CD4-positive, alpha-beta T cell treated with Interleukin-4 for 1 hour (primary cell): ENCODE measurements around the gene IL20.
"Not testable (repeated sequence)": the region's sequence is repeated elsewhere in the genome, so short reads cannot be mapped to it uniquely, and the experiment has no call there.

ENCODE experiments used
- DNase-seq, 2 donors: peaks; one replicate each; pipeline ENCODE4 v3.0.0-alpha.2; 2020 to 2022

The IL20 gene

DNA sequence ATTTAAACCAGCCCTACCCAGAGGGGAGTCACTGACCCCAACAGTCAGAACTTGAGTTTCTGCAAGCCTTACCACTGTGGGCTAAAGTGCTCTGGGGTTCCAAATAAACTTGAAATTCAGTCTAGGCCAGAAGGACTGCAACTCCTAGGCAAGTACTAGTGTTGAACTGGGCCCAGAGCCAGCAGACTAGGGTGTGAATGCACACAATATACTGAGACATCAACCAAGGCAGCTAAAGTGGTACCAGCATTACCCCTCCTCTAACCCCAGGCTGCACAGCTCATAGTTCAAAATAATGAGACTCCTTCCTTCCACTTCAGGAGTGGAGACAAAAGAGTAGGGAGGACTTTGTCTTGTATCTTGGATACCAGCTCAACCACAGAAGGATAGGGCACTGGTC lies 18.9 kb upstream of the IL20 start:
- no peak for DNase-seq

DNA sequence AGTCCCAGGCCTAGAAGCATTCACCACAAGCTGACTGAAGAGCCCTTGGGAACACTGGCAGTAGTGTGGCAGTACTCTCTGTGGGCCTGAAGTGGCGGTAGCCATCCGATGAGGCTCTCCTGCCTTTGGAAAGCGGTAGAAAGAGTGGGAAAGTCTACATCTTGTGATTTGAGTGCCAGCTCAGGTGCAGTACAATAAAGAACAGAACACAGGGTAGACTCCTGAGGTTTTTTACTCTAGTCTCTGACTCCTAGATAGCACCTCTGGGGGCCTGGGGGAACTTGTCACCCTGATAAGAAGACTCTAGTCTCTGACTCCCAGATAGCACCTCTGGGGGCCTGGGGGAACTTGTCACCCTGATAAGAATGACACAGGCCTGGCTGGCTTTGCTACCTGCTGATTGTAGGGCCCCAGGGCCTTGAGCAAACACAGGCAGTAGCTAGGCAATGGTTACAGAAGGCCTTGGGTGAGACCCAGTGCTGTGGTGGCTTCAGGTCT lies 18.0 kb upstream of the IL20 start:
- DNase-seq = no peak

DNA sequence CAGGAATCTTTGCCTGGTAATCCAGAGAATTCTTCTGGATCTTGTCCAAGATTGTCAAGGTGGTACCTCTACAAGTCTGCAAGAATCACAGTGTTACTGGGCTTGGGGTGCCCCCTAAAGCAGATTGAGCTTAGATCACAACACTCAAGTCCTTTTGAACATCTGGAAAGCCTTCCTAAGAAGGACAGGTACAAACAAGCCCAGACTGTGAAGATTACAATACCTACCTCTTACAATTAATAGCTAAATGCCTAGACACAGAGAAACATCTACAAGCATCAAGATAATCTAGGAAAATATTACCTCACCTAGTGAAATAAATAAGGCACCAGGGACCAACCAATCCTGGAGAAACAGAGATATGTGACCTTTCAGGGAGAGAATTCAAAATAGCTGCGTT lies 17.5 kb upstream of the IL20 start:
- no peak for DNase-seq

GRCh38 chr1:206850401-206850800 lies 15.0 kb upstream of the IL20 start:
- DNase-seq = no peak

DNA sequence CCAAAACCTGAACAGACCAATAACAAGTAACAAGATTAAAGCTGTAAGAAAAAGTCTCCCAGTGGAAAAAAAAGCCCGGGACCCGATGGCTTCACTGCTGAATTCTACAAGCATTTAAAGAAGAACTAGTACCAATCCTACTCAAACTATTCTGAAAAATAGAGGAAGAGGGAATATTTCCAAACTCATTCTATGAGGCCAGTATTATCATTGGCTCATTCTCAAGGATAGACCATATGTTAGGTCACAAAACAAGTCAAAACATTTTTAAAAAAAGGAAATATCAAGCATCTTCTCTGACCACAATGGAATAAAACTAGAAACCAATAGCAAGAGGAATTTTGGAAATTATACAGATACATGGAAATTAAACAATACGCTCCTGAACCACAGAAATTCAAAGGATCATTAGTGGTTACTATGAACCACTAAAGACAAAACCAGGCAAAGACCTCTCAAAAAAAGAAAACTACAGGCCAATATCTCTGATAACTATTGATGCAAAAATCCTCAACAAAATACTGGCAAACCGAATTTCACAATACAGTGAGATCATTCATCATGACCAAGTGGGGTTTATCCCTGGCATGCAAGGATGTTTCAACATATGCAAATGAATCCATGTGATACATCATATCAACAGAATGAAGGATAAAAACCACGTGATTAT lies 13.9 kb upstream of the IL20 start:
- no peak for DNase-seq

DNA sequence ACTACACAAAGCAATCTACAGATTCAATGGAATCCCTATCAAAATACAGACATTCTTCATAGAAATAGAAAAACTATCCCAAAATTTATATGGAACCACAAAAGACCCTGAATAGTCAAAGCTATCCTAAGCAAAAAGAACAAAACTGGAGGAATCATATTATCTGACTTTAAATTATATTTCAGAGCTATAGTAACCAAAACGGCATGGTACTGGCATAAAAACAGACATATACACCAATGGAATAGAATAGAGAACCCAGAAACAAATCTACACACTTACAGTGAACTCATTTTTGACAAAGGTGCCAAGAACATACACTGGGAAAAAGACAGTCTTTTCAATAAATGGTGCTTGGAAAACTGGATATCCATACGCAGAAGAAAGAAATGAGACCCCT lies 12.8 kb upstream of the IL20 start:
- not testable (repeated sequence) for DNase-seq

GRCh38 chr1:206853696-206854095 lies 11.7 kb upstream of the IL20 start:
- not testable (repeated sequence) for DNase-seq

DNA sequence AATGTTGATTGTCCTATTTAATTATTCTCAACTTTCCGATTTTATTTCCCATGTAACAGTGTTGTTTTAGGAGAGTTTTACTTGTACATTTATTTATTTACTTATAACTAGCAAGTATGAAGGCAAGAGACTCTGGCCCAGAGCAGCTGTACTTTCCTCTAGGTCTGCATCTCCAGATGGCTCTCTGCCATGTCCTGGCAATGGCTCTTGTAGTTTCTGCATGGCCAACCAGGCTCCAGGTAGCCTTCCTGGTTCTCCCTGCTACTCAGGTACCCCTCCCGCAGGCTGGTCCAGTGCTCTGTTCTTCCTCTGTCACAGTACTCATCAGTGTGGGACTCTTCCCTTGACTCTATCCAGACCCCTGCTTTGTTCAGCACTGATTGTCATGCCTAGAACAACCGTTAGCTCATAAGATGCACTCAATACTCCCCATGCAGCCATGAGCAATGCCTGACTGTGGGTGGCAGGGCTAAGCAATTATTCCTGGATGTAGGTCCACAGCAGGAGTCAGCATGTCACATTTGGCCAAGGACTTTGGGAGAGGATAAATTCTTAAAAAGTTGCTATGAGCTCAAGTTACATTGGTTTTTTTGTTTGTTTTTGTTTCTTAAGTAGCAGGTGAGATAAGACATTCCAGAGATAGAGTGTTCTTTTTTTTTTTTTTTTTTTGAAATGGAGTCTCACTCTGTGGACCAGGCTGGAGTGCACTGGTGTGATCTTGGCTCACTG lies 10.9 kb upstream of the IL20 start:
- DNase-seq = no peak

DNA sequence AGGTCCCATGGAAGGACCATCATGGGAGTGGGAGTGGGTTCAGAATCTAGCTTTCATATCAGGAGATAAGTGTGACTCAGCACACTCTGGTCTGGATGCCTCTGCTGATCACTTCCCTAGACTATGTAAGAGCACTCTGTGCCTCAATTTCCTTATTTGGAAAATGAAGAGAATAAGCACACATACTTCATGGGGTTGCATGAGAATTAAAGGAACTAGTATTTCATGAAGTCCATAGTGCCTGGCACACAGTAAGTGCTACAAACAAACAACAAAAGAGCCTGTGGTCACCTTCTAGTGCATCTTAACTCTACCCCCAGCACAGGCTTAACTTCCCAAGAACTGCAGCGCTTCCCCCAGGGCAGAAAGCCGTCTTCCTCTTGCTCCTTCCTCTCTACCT lies 9.6 kb upstream of the IL20 start:
- DNase-seq = no peak

DNA sequence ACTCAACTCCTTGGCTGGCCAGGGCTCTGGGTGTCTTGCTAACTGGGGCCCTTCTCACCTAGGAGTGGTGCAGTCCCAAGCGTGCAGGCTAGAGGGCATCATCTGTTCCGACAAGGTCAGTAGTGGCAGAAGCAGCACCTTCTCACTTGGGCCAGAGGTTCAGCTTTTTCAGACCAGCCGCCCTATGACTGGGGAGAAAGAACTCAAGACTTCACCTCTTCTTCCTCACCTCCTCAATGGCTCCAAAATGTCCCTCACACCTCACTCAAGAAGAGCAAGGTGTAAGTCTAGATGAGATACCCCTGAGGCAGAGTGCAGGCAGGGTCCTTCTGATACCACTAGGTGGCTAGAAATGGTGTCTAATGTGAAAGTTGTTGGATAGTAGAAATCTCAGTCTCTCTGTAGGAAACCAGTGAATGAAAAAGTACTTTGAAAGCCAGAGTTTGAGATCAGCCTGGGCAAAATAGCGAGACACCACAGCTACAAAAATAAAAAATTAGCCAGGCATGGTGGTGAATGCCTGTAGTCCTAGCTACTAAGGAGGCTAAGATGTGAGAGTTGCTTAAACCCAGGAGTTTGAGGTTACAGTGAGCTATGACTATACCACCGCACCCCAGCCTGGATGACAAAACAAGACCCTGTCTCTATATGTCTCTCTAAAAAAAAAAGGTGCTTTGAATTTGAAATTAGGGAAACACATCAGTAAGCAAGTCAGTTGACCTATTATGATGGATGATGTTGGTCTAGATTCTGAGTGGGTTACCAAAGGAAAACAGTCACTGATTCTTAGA lies 8.6 kb upstream of the IL20 start:
- DNase-seq = peak in 1 of 2 donors; percentile 21

DNA sequence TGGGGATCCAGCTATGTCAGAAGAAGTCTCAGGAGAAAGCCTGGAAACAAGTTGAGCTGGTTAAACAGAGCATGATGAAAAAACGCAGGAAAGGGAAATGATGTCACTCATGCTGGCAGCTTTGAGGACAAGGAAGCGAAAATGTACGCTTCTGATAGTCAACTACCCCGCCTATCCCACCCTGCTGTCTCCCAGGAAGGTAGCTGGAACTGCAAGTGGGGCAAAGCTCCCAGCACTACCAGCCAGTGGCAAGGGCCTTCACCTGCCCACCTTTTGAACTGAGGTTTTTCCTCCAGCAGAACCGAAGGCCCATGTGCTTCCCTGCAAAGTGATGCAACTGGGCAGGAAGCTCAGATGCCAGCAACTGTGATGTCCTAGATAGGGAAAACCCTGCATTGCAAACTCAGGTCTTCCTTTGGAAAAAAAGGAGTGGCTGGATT lies 6.3 kb upstream of the IL20 start:
- peak; percentile 16 to 18 for DNase-seq

DNA sequence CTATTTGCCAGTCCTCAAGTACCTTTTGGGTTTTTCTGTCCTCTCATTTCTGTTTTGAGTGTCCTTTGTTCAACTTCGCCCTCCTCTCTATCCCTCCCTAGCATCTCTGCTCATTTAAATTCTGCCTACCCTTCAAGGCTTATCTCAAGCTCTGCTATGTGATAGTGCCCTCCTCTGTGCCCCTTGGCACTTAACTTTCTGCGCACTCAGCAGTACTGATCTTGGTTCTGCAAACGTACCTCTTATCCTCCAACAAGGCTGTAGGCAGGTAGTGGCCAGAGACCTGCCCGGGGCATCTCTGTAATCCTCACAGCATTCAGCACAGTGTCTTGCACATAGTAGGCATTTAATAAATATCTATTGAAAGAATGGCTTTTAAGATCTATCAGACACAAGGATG lies 5.3 kb upstream of the IL20 start:
- DNase-seq = no peak

- no peak for DNase-seq
Measured at GRCh38 chr1:206863266-206863665, 2.2 kb upstream of the IL20 start.

- no peak for DNase-seq
Measured at GRCh38 chr1:206866062-206866461, 639 bp downstream of the IL20 start.

GRCh38 chr1:206867239-206867638 lies 1.8 kb downstream of the IL20 start:
- DNase-seq = no peak

DNA sequence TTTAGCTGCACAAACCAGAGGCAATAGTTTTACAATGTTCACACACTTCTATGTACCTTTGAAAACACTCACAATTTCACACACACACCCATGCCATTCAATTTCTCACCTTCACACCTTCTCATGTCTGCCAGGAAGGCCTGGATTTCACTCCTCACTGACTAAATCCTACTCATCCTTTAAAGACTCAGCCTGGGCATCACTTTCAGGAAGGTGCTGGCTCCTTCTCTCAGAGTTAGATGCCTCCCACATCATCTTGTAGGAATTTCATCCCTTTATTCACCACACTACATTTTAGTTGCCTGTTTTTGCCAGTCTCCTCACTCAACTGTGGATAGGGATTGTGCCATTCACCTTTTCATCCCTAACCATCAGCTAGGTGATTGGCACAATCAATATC lies 2.3 kb downstream of the IL20 start:
- DNase-seq = no peak

DNA sequence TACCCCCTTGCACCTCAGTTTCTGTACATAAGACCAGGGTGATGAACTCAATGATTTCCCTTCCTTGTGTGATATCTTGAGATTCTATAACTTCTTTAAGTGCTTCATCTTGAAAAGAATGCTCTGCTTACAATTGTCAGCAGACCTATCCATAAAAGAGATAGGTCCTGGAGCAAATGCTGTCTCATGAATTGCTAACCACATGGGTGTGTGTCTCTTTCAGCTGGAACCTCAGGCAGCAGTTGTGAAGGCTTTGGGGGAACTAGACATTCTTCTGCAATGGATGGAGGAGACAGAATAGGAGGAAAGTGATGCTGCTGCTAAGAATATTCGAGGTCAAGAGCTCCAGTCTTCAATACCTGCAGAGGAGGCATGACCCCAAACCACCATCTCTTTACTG lies 2.8 kb downstream of the IL20 start:
- no peak for DNase-seq

DNA sequence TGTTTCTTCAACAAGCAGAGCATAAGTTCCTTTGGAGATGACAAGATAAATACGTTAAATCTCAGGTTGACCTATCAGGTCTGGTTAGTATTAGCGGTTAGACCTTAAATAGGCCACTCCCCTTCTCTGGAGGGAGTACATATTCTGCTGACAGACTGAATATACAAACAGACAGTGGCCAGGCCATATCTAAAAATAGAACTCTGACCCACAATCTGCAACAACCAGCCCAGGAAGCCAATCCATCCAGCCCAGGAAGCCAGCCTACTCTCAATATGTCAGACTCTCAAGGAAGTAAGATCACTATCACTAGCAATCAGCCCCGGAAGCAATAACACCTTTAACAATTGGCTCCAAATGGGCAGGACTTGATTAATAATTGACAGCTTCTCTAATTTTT lies 6.7 kb downstream of the IL20 start:
- no peak for DNase-seq

GRCh38 chr1:206873603-206874188 lies 8.3 kb downstream of the IL20 start:
- DNase-seq = no peak

GRCh38 chr1:206875752-206876377 lies 10.4 kb downstream of the IL20 start:
- no peak for DNase-seq

DNA sequence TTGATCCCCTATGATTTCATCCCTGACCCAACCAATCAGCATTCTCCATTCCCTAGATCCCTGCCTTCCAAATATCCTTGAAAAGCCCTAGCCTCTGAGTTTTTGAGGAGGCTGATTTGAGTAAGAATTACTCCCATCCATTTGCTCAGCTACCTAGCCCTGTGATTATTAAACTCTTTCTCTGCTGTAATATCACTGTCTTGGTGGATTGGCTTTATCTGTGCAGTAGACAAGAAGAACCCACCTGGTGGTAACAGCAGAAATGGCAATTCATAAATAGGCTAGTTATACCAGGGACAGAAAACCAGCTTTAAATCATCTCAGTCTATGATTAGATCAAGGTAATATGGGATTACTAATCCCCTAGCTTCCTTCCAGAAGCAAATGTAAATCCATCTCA lies 13.0 kb downstream of the IL20 start:
- no peak for DNase-seq

DNA sequence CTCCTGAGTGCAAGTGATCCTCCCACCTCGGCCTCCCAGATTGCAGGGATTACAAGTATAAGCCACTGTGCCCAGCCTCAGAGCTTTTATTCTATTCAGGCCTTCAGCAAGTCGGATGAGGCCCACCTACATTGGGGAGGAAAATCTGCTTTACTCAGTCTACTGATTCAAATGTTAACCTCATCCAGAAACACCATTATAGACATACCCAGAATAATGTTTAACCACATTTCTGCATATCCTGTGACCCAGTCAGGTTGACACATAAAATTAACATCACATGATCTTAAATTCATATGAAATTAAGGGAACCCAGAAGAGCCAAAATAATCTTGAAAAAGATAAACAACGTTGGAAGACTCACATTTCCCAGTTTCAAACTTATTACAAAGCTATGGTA lies 14.9 kb downstream of the IL20 start:
- DNase-seq = no peak

DNA sequence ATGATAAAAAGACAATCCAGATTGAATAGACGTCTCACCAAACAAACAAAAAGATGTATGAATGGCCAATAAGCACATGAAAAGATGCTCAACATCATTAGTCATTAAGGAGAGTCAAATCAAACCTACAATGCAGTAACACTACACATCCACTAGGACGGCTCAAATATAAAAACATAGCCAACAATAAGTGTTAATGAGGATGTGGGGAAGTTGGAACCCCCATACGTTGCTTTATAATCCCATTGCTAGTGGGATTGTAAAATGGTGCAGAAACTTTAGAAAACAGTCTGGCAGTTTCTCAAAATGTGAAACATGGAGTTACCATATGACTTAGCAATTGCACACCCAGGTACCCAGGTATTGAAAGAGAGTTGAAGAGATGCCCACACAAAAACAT lies 17.1 kb downstream of the IL20 start:
- no peak for DNase-seq
